Vagina (tissue), 2 donors: ENCODE data around the gene BCKDHA.

Experiments
- POLR2A ChIP-seq, 2 donors: fragments of 450-650 bp; IDR thresholded peaks; one replicate each; pipeline ENCODE4 v1.6.1; 2017; ENCODE audit warnings: antibody characterized with exemption in 2 of 2, mild to moderate bottlenecking in 2 of 2, moderate library complexity in 2 of 2
- TF ChIP-seq, protein P1 (sequence below), 3 experiments: fragments of 450-650 bp in 2 of 3; fragments of 200-600 bp in 1 of 3; sonication (generic) in 1 of 3; IDR thresholded peaks; one replicate each; pipeline ENCODE4 v1.5.1; 2017 to 2019; ENCODE audit warnings: antibody characterized with exemption in 3 of 3, mild to moderate bottlenecking in 2 of 3, moderate library complexity in 2 of 3

DNA sequence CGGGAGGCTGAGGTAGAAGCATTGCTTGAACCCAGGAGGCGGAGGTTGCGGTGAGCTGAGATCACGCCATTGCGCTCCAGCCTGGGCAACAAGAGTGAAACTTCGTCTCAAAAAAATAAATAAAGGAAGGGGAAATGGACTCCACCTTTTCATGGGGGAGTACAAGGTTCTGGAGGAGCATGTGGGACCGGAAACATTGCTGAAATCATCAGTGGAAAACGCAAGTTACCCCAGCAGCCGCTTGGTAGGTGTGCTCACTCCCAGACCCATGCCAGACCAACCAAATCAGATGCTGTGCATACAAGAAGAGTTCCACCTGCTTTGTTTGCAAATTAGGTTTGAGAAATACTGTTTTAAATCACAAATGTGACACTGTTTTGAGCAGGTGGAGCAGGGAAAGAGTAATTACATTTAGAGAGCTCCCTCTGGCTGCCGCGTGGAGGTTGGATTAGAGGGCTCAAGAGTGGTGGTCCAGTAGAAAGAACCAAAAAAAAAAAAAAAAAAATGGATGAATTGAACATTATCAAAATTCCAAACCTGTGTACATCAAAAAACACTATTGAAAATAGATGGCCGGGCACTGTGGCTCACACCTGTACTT lies 50.2 kb downstream of the BCKDHA start:
- TF ChIP-seq, protein P1, sequence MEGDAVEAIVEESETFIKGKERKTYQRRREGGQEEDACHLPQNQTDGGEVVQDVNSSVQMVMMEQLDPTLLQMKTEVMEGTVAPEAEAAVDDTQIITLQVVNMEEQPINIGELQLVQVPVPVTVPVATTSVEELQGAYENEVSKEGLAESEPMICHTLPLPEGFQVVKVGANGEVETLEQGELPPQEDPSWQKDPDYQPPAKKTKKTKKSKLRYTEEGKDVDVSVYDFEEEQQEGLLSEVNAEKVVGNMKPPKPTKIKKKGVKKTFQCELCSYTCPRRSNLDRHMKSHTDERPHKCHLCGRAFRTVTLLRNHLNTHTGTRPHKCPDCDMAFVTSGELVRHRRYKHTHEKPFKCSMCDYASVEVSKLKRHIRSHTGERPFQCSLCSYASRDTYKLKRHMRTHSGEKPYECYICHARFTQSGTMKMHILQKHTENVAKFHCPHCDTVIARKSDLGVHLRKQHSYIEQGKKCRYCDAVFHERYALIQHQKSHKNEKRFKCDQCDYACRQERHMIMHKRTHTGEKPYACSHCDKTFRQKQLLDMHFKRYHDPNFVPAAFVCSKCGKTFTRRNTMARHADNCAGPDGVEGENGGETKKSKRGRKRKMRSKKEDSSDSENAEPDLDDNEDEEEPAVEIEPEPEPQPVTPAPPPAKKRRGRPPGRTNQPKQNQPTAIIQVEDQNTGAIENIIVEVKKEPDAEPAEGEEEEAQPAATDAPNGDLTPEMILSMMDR (IDR thresholded peaks at IDR 0.05) = no peak
- TF ChIP-seq POLR2A (IDR thresholded peaks at IDR 0.05) = no peak
